ENCODE results near the gene SLC5A9.
"Not testable (repeated sequence)": the region's sequence is repeated elsewhere in the genome, so short reads cannot be mapped to it uniquely, and the experiment has no call there.

Gene SLC5A9

DNA sequence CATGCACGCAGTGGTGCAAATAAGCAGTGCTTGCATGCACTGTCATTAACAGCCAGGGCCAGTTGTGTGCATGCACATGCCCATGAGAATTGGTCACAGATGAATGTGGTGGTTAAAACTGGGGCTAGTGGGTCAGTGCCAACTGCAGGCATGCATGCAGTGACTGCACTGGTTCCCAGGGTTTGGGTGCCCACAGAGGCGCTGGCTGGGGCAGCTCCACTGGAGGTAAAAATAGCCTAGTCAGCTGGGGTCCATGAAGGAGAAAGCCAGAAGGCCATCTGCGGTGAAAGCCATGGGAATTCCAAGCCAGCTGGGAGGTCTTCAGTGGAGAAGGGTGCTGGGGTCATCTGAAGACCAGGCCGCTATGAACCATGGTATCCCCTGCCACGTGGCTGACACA is 70.2 kb downstream of the SLC5A9 start:
- H3K4me3 ChIP-seq (ENCODE audit: low read depth, low read length): no peak overlapping the region
- DNase-seq (ENCODE audit: low read depth): no peak
- TF ChIP-seq, protein P1, sequence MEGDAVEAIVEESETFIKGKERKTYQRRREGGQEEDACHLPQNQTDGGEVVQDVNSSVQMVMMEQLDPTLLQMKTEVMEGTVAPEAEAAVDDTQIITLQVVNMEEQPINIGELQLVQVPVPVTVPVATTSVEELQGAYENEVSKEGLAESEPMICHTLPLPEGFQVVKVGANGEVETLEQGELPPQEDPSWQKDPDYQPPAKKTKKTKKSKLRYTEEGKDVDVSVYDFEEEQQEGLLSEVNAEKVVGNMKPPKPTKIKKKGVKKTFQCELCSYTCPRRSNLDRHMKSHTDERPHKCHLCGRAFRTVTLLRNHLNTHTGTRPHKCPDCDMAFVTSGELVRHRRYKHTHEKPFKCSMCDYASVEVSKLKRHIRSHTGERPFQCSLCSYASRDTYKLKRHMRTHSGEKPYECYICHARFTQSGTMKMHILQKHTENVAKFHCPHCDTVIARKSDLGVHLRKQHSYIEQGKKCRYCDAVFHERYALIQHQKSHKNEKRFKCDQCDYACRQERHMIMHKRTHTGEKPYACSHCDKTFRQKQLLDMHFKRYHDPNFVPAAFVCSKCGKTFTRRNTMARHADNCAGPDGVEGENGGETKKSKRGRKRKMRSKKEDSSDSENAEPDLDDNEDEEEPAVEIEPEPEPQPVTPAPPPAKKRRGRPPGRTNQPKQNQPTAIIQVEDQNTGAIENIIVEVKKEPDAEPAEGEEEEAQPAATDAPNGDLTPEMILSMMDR (conservative IDR thresholded peaks at IDR 0.05; ENCODE audit: low read depth, low read length): no peak

DNA sequence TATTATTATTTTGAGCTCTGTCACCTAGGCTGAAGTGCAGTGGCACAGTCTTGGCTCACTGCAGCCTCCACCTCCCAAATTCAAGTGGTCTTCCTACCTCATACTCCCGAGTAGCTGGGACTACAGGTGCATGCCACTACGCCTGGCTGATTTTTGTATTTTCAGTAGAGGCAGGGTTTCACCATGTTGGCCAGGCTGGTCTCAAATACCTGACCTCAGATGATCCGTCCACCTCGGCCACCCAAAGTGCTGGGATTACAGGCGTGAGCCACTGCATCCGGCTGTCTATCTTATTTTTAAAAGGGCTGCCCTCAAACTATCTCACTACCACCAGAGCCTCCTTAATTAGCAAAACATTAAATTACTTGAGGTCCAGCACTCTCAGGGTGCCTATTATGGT is 71.6 kb downstream of the SLC5A9 start:
- DNase-seq (ENCODE audit: low read depth); H3K4me3 ChIP-seq (ENCODE audit: low read depth, low read length): not testable (repeated sequence)

DNA sequence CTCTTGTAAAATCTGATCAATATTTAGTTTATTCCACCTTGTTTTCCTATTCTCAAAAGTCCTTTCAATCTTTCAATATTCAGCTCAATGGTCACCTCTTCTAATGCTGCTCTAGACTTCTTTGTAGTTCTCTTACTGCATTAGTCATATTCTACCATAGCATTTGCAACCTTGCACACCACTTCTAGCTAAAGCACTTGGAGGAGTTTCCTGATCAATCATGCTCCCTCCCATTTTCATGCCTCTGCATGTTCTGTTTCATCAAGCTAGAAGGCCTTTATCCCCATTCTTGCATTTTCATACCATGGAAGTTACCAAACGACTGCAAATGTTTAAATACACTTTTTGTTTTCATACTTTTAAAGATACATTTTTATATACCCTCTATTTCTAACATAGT is 72.1 kb downstream of the SLC5A9 start:
- no peak for DNase-seq (ENCODE audit: low read depth)
- TF ChIP-seq, protein P1 (conservative IDR thresholded peaks at IDR 0.05; ENCODE audit: low read depth, low read length): no peak

More for the DNA sequence above, 72.1 kb downstream of the SLC5A9 start:
- no peak overlapping the region for H3K4me3 ChIP-seq (ENCODE audit: low read depth, low read length)

All from choroid plexus epithelial cell (primary cell).